ENCODE measurements around the gene DMD. TPM values are rescaled to one million over a fixed set of nuclear protein-coding genes. Genes with fewer than 3 reads are reported as not detected.

Gene DMD
- total RNA-seq, 1 donor from 2014 or later = 22.2 TPM

GRCh38 chrX:32392655-32393054, 818.7 kb downstream of the DMD start:
- Histone ChIP-seq H3K27me3 (ENCODE audit: insufficient read depth, low read length) (no peaks in the 10 kb centered on the region), H3K4me1 (ENCODE audit: insufficient read depth, low read length) (no peaks in the 10 kb centered on the region), H2AFZ (ENCODE audit: low read depth, low read length) (no peak overlapping the region), H3K79me2 (ENCODE audit: insufficient read depth, low read length) (no peaks in the 10 kb centered on the region), H3K36me3 (ENCODE audit: insufficient read depth, low read length) (no peaks in the 10 kb centered on the region), H3K4me3 (ENCODE audit: insufficient read depth, low read depth, low read length) (no peak overlapping the region), H3K4me2 (ENCODE audit: low read length) (no peak overlapping the region), H3K9ac (ENCODE audit: low read length) (no peak overlapping the region), H3K9me3 (ENCODE audit: insufficient read depth, low read depth, low read length) (no peaks in the 10 kb centered on the region), H4K20me1 (ENCODE audit: insufficient read depth, low read length) (no peaks in the 10 kb centered on the region), H3K27ac (ENCODE audit: low read depth, low read length) (no peak overlapping the region)
- DNase-seq (ENCODE audit: low read depth) (no peak), FAIRE-seq (no peak)
- Mint-ChIP-seq H3K9me3 (ENCODE audit: unreplicated experiment) (no peaks in the 10 kb centered on the region), H3K4me1 (ENCODE audit: low read depth, unreplicated experiment) (no peaks in the 10 kb centered on the region), H3K4me3 (ENCODE audit: unreplicated experiment) (no peak overlapping the region), H3K36me3 (ENCODE audit: low read depth, unreplicated experiment) (no peaks in the 10 kb centered on the region), H3K27ac (ENCODE audit: unreplicated experiment) (no peak overlapping the region), H3K27me3 (ENCODE audit: low read depth, unreplicated experiment) (no peaks in the 10 kb centered on the region)
- TF ChIP-seq CTCF (IDR thresholded peaks at IDR 0.05; ENCODE audit: insufficient read depth, low read depth, low read length) (no peak), EZH2 (IDR thresholded peaks at IDR 0.05; ENCODE audit: insufficient read depth, low read length) (no peak)

- Mint-ChIP-seq H3K4me3 (ENCODE audit: unreplicated experiment) (no peak overlapping the region), H3K27ac (ENCODE audit: unreplicated experiment) (no peak overlapping the region), H3K4me1 (ENCODE audit: low read depth, unreplicated experiment) (no peaks in the 10 kb centered on the region), H3K9me3 (ENCODE audit: unreplicated experiment) (no peaks in the 10 kb centered on the region), H3K36me3 (ENCODE audit: low read depth, unreplicated experiment) (no peaks in the 10 kb centered on the region), H3K27me3 (ENCODE audit: low read depth, unreplicated experiment) (no peaks in the 10 kb centered on the region)
- no peak for FAIRE-seq
- DNase-seq (ENCODE audit: low read depth) = no peak
- Histone ChIP-seq H3K36me3 (ENCODE audit: insufficient read depth, low read length) (no peaks in the 10 kb centered on the region), H3K9me3 (ENCODE audit: insufficient read depth, low read depth, low read length) (no peaks in the 10 kb centered on the region), H3K27me3 (ENCODE audit: insufficient read depth, low read length) (no peaks in the 10 kb centered on the region), H3K27ac (ENCODE audit: low read depth, low read length) (no peak overlapping the region), H3K79me2 (ENCODE audit: insufficient read depth, low read length) (no peaks in the 10 kb centered on the region), H3K9ac (ENCODE audit: low read length) (no peak overlapping the region), H3K4me2 (ENCODE audit: low read length) (no peak overlapping the region), H4K20me1 (ENCODE audit: insufficient read depth, low read length) (no peaks in the 10 kb centered on the region), H3K4me3 (ENCODE audit: insufficient read depth, low read depth, low read length) (no peak overlapping the region), H3K4me1 (ENCODE audit: insufficient read depth, low read length) (no peaks in the 10 kb centered on the region), H2AFZ (ENCODE audit: low read depth, low read length) (no peak overlapping the region)
- TF ChIP-seq EZH2 (IDR thresholded peaks at IDR 0.05; ENCODE audit: insufficient read depth, low read length) (no peak), CTCF (IDR thresholded peaks at IDR 0.05; ENCODE audit: insufficient read depth, low read depth, low read length) (no peak)
Measured at GRCh38 chrX:32370456-32371205, 840.7 kb downstream of the DMD start.

Data from astrocyte (in vitro differentiated cells and primary cell).